Uterus (tissue), 2 donors: ENCODE results near the gene LPP.

Source experiments
- CTCF ChIP-seq, 4 experiments: fragments of 200-600 bp in 2 of 4; fragments of 450-650 bp in 2 of 4; sonication (generic) in 2 of 4; IDR thresholded peaks; one replicate each; pipeline ENCODE4 v1.5.1; 2016 to 2019; ENCODE audit warnings: antibody characterized with exemption in 4 of 4, mild to moderate bottlenecking in 2 of 4, moderate library complexity in 1 of 4
- POLR2A ChIP-seq, 2 donors: fragments of 450-650 bp; IDR thresholded peaks; one replicate each; pipeline ENCODE4 v1.6.1; 2016; ENCODE audit warnings: antibody characterized with exemption in 2 of 2, mild to moderate bottlenecking in 1 of 2, moderate library complexity in 1 of 2

GRCh38 chr3:188869628-188870027 is 715.7 kb downstream of the LPP start:
- no peak for TF ChIP-seq CTCF (IDR thresholded peaks at IDR 0.05)
- TF ChIP-seq POLR2A (IDR thresholded peaks at IDR 0.05): no peak
